ENCODE measurements around the gene RGPD8.
"Not testable (repeated sequence)": the region's sequence is repeated elsewhere in the genome, so short reads cannot be mapped to it uniquely, and the experiment has no call there.

RGPD8 gene

DNA sequence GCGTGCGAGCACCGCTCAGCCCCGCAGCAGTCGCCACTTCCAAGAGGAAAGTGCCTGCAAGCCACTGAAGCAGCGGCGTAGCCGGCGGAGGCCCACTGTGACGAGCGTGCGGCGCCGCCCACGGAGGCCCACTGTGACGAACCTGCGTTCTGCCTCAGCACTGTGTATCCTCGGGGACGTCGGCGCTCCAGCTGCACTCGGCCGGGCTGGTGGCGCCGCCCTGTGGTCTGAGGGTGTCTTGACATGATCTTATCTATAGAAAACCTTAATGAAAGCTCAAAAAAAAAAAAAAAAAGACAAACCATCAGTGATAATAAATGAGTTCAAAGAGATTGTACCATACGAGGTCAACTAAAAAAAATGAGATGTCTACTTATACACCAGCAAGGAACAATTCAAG is at the start of gene RGPD8:
RGPD8 (minus strand) TSS at position 166 of the 400 bp plus-strand sequence. CDS start 192 bp downstream, outside the sequence.
- DNase-seq, result peak; percentile 92

DNA sequence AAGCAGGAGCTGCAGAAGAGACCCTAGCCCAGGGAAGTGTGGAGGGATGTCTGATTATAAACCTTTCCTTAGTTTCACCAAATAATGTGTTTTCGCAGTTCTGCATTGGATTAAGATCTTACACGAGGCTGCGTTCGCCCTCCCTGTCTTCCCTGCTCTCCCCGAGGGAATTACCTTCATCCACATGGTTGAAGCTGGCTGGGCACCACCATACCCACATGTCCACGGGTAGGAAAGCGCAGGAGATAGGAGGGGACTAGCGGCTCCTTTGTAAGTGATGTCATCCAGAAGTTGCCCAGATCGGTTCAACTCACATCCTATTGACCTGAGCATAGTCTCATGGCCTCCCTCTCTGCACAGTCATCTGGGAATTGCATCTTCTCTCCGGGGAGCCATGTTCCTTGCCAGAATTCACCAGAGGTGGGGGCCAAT is 49.6 kb upstream of the RGPD8 start:
- DNase-seq, result no peak

- DNase-seq, result peak; percentile 63
Measured at GRCh38 chr2:112482309-112483041, 49.0 kb upstream of the RGPD8 start.

DNA sequence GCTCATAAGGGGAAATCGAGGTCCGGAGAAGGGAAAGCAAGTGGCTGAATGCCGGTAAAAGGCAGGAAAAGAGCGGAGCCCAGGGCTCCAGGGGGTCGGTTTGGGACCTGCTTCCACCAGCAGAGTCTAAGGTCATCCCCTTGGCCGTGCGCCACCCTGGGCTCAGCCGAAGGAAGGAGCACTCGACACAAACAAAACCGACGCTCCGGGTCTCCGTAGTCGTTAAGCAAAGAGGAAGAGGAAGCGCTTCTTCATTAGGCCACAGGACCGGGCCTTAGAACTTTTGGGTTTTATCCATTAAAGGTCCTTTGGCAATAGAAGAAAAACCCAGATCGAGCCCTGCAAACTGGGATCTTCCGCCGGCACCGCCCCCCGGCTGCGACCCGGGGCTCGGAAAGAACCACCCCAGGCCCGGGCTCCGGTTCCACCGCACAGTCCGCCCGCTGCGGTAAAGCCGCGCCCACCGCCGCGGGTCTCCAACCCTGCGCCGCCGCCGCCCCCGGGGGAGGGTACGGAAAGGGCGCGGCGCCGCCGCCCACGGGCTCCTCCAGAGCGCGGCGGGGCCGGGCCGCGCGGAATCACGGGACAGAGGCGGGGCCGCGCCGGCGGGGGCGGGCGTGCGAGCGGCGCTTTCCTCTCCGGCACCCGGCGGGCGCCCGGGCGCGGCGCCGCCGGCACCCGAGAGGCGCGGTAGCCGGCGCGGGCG is 48.2 kb upstream of the RGPD8 start, which contains the start of gene TTL:
TTL (plus strand) TSS at position 629 of the 706 bp plus-strand sequence. CDS start 189 bp downstream, outside the sequence.
- DNase-seq, result peak; percentile 78

DNA sequence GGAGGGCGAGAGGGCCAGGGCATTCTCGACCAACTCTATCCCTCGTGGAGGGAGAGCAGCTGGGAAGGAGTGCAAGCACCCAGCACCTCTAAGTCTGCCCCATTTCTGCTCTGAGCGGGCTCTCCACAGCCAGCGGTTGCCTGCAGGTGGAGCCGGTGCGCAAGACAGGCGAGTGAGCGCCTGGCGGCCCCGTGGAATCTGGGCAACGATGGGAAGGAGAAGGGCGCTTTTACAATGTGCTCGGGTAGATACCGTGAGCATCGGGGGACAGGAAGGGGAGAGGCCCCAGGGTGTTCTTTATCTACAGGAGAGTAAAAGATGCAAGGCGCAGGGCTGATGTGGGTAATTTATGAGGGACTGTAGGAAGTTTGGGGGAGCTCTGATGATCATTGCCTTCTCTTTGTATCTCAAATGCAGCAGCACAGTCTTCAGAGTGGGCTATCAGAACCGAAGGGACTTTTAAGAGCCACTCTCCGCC is 47.6 kb upstream of the RGPD8 start:
- peak; percentile 87 for DNase-seq

- no peak for DNase-seq
Measured at GRCh38 chr2:112480530-112481049, 47.1 kb upstream of the RGPD8 start.

GRCh38 chr2:112476434-112476833 is 43.0 kb upstream of the RGPD8 start:
- no peak for DNase-seq

DNA sequence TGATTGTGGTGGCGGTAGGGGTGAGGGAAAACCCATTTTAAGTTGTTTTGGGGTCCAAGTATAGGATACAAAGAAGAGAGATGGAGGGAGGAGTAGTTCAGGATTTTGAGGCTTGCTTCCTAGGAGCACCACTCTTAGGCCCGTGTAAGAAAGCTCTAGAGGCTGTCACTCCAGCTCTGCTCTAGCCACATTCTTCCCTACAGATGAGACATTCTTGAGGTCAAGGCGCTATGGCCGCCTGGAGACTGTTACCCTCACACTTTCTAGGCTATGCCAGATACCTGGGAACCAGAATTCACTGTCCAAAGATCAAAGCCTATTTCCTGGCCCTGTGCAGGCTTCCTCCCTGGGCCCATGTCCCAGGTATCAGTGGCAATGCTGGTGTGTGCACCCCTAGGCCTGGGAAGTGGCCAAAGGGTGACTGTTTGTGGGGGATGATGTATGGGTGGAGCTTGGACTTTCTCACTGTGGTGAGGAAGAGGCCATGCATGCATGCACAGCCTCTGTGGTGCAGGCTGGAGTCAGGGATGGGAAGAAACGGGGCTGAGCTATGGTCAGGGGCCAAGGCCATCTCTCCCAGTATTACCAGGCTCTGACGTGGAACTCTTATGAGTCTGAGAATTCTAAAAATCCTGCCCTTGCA is 41.5 kb upstream of the RGPD8 start:
- no peak for DNase-seq

DNA sequence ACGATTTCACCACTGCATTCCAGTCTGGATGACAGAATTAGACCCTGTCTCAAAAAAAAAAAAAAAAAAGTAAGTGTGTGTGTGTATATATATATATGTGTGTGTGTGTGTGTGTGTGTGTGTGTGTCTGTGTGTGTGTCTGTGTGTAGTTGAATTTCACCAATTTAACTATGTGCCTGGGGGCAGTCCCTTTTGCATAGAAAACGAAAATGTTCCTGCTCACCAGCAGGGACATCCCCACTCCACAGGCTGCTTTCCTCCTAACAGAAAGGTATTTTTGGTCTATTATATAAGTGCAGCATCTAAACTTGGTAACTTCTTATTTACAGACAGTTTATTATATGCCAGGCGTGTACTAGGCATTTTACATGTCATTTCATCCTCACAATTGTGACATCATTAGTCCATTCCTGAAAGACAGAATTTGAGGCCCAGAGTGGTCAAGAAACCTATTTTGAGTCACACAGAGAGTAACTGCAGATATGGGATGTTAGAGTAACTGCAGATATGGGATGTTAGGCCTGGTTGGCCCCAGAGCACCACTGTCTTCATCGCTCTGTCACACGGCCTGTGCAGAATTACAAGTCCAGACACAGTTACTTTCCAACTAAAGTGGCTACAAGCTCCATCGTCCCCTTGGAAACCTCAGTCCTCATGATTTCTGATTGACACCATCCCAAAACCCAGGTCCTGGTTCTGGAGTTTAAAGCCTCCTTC is 39.3 kb upstream of the RGPD8 start:
- DNase-seq, result no peak

GRCh38 chr2:112465382-112465781 is 31.9 kb upstream of the RGPD8 start:
- no peak for DNase-seq

DNA sequence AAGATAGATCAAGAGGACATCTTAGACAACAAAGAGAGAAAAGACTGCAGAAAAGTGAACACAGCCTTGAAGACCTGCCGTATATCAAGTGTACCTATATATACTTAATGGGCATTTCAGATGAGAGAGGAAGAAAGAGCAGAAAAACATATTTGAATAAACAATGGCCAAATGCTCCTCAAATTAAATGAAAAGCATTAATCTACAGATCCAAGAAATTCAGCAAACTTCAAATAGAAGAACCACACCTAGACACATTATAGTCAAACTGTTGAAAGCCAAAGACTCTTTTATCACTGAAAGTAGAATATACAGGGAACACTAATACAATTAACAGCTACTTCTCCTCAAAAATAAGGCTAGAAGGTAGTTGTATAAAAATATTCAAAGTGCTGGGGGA is 29.8 kb upstream of the RGPD8 start:
- DNase-seq, result no peak

- no peak for DNase-seq
Measured at GRCh38 chr2:112462178-112462577, 28.7 kb upstream of the RGPD8 start.

DNA sequence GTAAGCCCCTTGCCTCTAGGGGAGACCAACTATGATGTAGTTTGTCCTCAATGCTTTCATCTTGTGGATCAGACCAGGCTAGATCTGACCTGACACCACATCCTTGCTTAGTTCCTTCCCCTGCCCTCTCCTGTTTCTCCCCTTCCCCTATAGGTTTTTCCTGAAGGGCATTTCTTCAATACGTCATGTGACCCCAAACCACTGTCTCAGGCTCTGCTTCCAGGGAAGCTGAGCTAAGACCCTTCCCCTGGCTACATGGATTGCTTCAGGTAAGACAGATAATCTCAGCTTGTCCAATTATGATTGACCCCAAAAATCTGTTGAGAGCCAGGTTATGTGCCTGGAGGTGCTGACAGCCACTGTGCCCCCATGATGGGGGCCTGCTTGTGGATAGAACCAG is 25.9 kb upstream of the RGPD8 start:
- DNase-seq, result no peak

DNA sequence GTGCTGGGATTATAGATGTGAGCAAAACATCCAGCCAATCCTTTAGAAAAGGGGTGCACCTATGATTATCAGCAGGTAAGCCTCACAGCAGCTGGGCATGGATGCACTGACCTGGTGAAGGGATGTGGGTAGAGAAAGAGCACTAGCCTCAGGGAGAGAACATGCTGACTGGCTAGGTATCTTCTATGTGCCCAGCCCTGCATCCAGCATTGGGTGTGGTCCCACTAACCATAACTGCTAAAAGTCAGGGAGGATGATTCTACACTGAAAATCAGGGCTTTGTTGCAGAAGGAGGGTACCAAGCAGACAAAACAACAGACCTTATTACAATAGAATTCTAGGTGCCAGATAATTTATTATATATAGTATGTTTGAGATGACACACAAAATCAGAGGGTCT is 21.1 kb upstream of the RGPD8 start:
- no peak for DNase-seq

DNA sequence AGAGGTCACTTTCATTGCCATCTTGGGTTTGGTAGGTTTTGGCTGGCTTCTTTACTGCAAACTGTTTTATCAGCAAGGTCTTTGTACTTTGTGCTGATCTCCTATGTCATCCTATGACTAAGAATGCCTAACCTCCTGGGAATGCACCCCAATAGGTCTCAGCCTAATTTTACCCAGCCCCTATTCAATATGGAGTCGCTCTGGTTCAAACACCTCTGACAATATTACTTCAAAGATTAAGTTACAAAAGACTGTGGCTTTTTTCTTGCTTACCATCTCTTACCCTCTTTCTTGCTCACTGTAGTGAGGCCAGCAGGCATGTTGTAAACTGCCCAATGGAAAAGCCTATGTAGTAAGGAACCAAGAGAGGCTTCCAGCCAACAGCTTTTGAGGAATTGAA is 17.9 kb upstream of the RGPD8 start:
- DNase-seq, result no peak

- DNase-seq, result no peak
Measured at GRCh38 chr2:112449854-112450253, 16.4 kb upstream of the RGPD8 start.

- DNase-seq, result not testable (repeated sequence)
Measured at GRCh38 chr2:112444256-112444655, 10.8 kb upstream of the RGPD8 start.

DNA sequence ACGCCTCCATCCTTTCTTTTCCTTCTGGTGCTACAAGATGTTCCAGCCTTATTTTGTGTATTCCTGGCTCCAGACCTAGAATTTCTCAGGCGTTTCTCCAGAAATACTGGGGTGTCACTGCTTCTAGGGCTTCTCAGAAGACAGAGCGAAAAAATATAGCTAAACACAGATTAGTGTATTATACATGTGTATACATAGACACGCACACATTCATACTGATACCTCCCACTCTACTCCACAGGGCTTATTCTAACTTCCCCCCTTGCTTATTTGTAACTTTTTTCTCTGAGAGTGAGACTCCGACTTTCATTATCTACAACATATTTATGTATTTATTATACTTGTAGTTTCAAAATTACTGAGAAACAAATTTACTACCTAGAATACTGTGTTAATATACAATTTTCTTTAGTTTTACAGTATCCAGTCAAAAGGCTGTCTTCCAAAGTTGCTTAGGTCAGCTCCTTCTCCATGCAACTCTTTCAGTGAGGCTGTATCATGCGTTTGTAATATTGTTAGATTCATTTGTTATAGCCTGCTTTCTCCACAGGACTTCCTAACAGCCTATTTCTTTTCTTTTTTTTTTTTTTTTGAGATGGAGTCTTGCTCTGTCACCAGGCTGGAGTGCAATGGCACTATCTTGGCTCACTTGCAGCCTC is 5.3 kb upstream of the RGPD8 start:
- not testable (repeated sequence) for DNase-seq

- DNase-seq, result not testable (repeated sequence)
Measured at GRCh38 chr2:112437405-112437831, 4.0 kb upstream of the RGPD8 start.

GRCh38 chr2:112436993-112437392 is 3.5 kb upstream of the RGPD8 start:
- DNase-seq, result not testable (repeated sequence)

GRCh38 chr2:112435716-112436431 is 2.4 kb upstream of the RGPD8 start:
- not testable (repeated sequence) for DNase-seq

Data from left hindlimb (tissue), 1 donor.